H1 (cell line): Measurements from ENCODE around the gene MYO1A. TPM values are rescaled to one million over a fixed set of nuclear protein-coding genes. Genes with fewer than 3 reads are reported as not detected.

Experiments used
- CTCF ChIA-PET: fragments of 300-600 bp; sonication (Branson Sonifier 250); formaldehyde crosslinking; loops from one replicate; lab custom pipeline; 2021; ENCODE audit not compliant: partially characterized antibody; lab: Charles Lee
- POLR2A ChIA-PET: fragments of 300-600 bp; sonication (Branson Sonifier 250); formaldehyde crosslinking; loops from one replicate; lab custom pipeline; 2021; ENCODE audit warnings: inconsistent platforms; ENCODE audit not compliant: partially characterized antibody; lab: Charles Lee
- DNase-seq, 2 experiments: peaks; one replicate each; pipeline versions ENCODE4 v3.0.0 to v3.0.0-alpha.2; 2010 to 2022; ENCODE audit warnings: low spot score in 2 of 2, low read depth in 1 of 2, mixed read lengths in 1 of 2
- FAIRE-seq: peaks from 2 replicates; lab custom pipeline; 2011; peaks lifted over from hg19 to GRCh38; lab: Jason Lieb, UNC
- H2AFZ ChIP-seq: 2 replicates; pipeline ENCODE4 v1.8.1; 2012; ENCODE audit warnings: low read length, inconsistent platforms
- H2AK5ac ChIP-seq: 2 replicates; pipeline ENCODE4 v1.6.1; 2013; ENCODE audit warnings: low read depth, low read length
- H2BK120ac ChIP-seq: replicated peaks from 2 replicates; pipeline ENCODE3; 2013; ENCODE audit warnings: low read depth, low read length, inconsistent platforms
- H2BK12ac ChIP-seq: 2 replicates; pipeline ENCODE4 v1.6.1; 2013; ENCODE audit warnings: low read depth, low read length
- H2BK15ac ChIP-seq: 2 replicates; pipeline ENCODE4 v1.6.1; 2013; ENCODE audit warnings: low read length
- H2BK20ac ChIP-seq: 2 replicates; pipeline ENCODE4 v1.6.1; 2013; ENCODE audit warnings: low read length
- H2BK5ac ChIP-seq: 2 replicates; pipeline ENCODE4 v1.6.1; 2013; ENCODE audit warnings: low read depth, low read length
- H3K14ac ChIP-seq: 2 replicates; pipeline ENCODE4 v1.6.1; 2013; ENCODE audit warnings: inconsistent platforms; ENCODE audit not compliant: insufficient read length
- H3K18ac ChIP-seq: 2 replicates; pipeline ENCODE4 v1.6.1; 2013; ENCODE audit warnings: low read length; ENCODE audit errors: extremely low read depth
- H3K23ac ChIP-seq: 2 replicates; pipeline ENCODE4 v1.6.1; 2013; ENCODE audit warnings: inconsistent platforms; ENCODE audit not compliant: insufficient read length
- H3K23me2 ChIP-seq: 2 replicates; pipeline ENCODE4 v1.6.1; 2013; ENCODE audit warnings: low read depth, low read length
- H3K27ac ChIP-seq: 2 replicates; pipeline ENCODE4 v1.6.1; 2011; ENCODE audit warnings: low read depth, low read length, inconsistent platforms
- H3K27me3 ChIP-seq, 4 experiments: replicated peaks in 1 of 4; 1 replicate in 1 of 4; 2 replicates in 3 of 4; pipeline versions ENCODE4 v1.6.1 to v1.8.1; 2011 to 2013; ENCODE audit warnings: low read length in 3 of 4, mild to moderate bottlenecking in 3 of 4, inconsistent platforms in 2 of 4, mixed read lengths in 2 of 4, moderate library complexity in 1 of 4; ENCODE audit not compliant: control insufficient read depth in 3 of 4, insufficient read depth in 3 of 4; ENCODE audit errors: extremely low read depth in 1 of 4
- H3K36me3 ChIP-seq, 4 experiments: 2 replicates each; pipeline versions ENCODE4 v1.6.1 to v1.8.1; 2011 to 2013; ENCODE audit warnings: mild to moderate bottlenecking in 4 of 4, low read length in 3 of 4, moderate library complexity in 2 of 4, control low read depth in 1 of 4, inconsistent platforms in 1 of 4; ENCODE audit not compliant: insufficient read depth in 4 of 4, control insufficient read depth in 2 of 4
- H3K4ac ChIP-seq: replicated peaks from 2 replicates; pipeline ENCODE3; 2013; ENCODE audit warnings: low read length, low read depth, mixed read lengths, inconsistent platforms; ENCODE audit not compliant: insufficient read length
- H3K4me1 ChIP-seq, 4 experiments: replicated peaks in 1 of 4; 1 replicate in 1 of 4; 2 replicates in 3 of 4; pipeline versions ENCODE4 v1.6.1 to v1.8.1; 2011 to 2013; ENCODE audit warnings: low read length in 3 of 4, inconsistent platforms in 2 of 4, mixed read lengths in 1 of 4; ENCODE audit not compliant: insufficient read depth in 4 of 4, control insufficient read depth in 3 of 4
- H3K4me2 ChIP-seq, 2 experiments: 2 replicates each; pipeline versions ENCODE4 v1.6.1 to v1.8.1; 2011 to 2013; ENCODE audit warnings: low read depth in 2 of 2, low read length in 2 of 2, control low read depth in 1 of 2, inconsistent platforms in 1 of 2, mild to moderate bottlenecking in 1 of 2; ENCODE audit not compliant: insufficient read depth in 1 of 2
- H3K4me3 ChIP-seq, 4 experiments: fragments of 200-600, 300-600 bp in 1 of 4; sonication (generic), shearing (Covaris generic), sonication (Bioruptor Twin) in 1 of 4; 2 replicates each; pipeline versions ENCODE4 v1.5.1 to v1.8.1; 2011 to 2016; ENCODE audit warnings: low read length in 4 of 4, low read depth in 3 of 4, control low read depth in 2 of 4, inconsistent platforms in 2 of 4, mild to moderate bottlenecking in 2 of 4, mixed read lengths in 1 of 4, moderate library complexity in 1 of 4; ENCODE audit not compliant: insufficient read depth in 2 of 4; ENCODE audit errors: extremely low read depth in 1 of 4
- H3K56ac ChIP-seq: replicated peaks from 2 replicates; pipeline ENCODE3; 2013; ENCODE audit warnings: low read depth, mild to moderate bottlenecking, mixed read lengths, low read length, inconsistent platforms; ENCODE audit not compliant: insufficient read length
- H3K79me1 ChIP-seq: 2 replicates; pipeline ENCODE4 v1.6.1; 2013; ENCODE audit warnings: low read depth, low read length, control low read depth
- H3K79me2 ChIP-seq, 2 experiments: 2 replicates each; pipeline versions ENCODE4 v1.6.1 to v1.8.1; 2012 to 2013; ENCODE audit warnings: low read length in 2 of 2, mild to moderate bottlenecking in 2 of 2, inconsistent platforms in 1 of 2; ENCODE audit not compliant: insufficient read depth in 2 of 2, control insufficient read depth in 1 of 2
- H3K9ac ChIP-seq, 4 experiments: replicated peaks in 1 of 4; 1 replicate in 1 of 4; 2 replicates in 3 of 4; pipeline versions ENCODE4 v1.6.1 to v1.8.1; 2011 to 2013; ENCODE audit warnings: low read depth in 3 of 4, low read length in 3 of 4, control low read depth in 2 of 4, mild to moderate bottlenecking in 2 of 4, moderate library complexity in 2 of 4, inconsistent platforms in 1 of 4; ENCODE audit errors: extremely low read depth in 1 of 4
- H3K9me3 ChIP-seq, 2 experiments: 2 replicates each; pipeline versions ENCODE4 v1.6.1 to v1.8.1; 2012 to 2013; ENCODE audit warnings: mild to moderate bottlenecking in 2 of 2, moderate library complexity in 2 of 2, control low read depth in 1 of 2, inconsistent platforms in 1 of 2, low read depth in 1 of 2, low read length in 1 of 2, mixed read lengths in 1 of 2; ENCODE audit not compliant: insufficient read depth in 2 of 2
- H4K20me1 ChIP-seq, 2 experiments: replicated peaks in 1 of 2; 2 replicates each; pipeline versions ENCODE3 to v1.8.1; 2011 to 2013; ENCODE audit warnings: inconsistent platforms in 2 of 2, low read length in 2 of 2, mild to moderate bottlenecking in 1 of 2; ENCODE audit not compliant: insufficient read depth in 2 of 2, control insufficient read depth in 1 of 2
- H4K5ac ChIP-seq: 2 replicates; pipeline ENCODE4 v1.6.1; 2013; ENCODE audit warnings: low read length, low read depth, mixed read lengths, inconsistent platforms; ENCODE audit not compliant: insufficient read length
- H4K8ac ChIP-seq: 2 replicates; pipeline ENCODE4 v1.8.0; 2013; ENCODE audit warnings: mild to moderate bottlenecking, moderate library complexity, low read length, inconsistent platforms; ENCODE audit not compliant: insufficient read depth; ENCODE audit errors: extremely low read depth
- H4K91ac ChIP-seq: replicated peaks from 2 replicates; pipeline ENCODE3; 2013; ENCODE audit warnings: low read length, mixed read lengths, inconsistent platforms; ENCODE audit not compliant: insufficient read length
- CTCF ChIP-seq, 3 experiments: IDR thresholded peaks; 1 replicate in 2 of 3; 2 replicates in 1 of 3; pipeline versions ENCODE4 v1.5.1 to v1.6.1; 2011; ENCODE audit warnings: low read length in 3 of 3, mild to moderate bottlenecking in 3 of 3, inconsistent platforms in 2 of 3, low read depth in 1 of 3, moderate library complexity in 1 of 3; ENCODE audit not compliant: insufficient read depth in 1 of 3; ENCODE audit errors: control extremely low read depth in 1 of 3
- JUN ChIP-seq: IDR thresholded peaks from 2 replicates; pipeline ENCODE4 v1.6.1; 2011; ENCODE audit warnings: low read depth, mild to moderate bottlenecking, improper control_type of control experiment, low read length
- KDM4A ChIP-seq: IDR thresholded peaks from one replicate; pipeline ENCODE4 v1.7.1; 2012; ENCODE audit warnings: low read depth, mild to moderate bottlenecking, moderate library complexity, low read length, inconsistent platforms; ENCODE audit not compliant: severe bottlenecking
- RAD21 ChIP-seq, 2 experiments: IDR thresholded peaks in 1 of 2; conservative IDR thresholded peaks in 1 of 2; 2 replicates each; pipeline ENCODE4 v1.6.1; 2011; ENCODE audit warnings: low read depth in 2 of 2, low read length in 2 of 2, improper control_type of control experiment in 1 of 2, inconsistent platforms in 1 of 2, mild to moderate bottlenecking in 1 of 2, moderate library complexity in 1 of 2
- RFX5 ChIP-seq: IDR thresholded peaks from 2 replicates; pipeline ENCODE4 v1.6.1; 2011; ENCODE audit warnings: low read depth, low read length, improper control_type of control experiment, borderline replicate concordance
- RXRA ChIP-seq: IDR thresholded peaks from 2 replicates; pipeline ENCODE4 v1.6.1; 2011; ENCODE audit warnings: low read depth, mild to moderate bottlenecking, low read length, moderate library complexity; ENCODE audit not compliant: insufficient read depth
- WGBS, 2 experiments: shearing (Covaris generic) in 1 of 2; methylation state at CpG; one replicate each; pipeline versions ENCODE4 v1.1.6 to v1.1.7; 2013 to 2015; ENCODE audit warnings: low lambda C conversion rate in 2 of 2, mixed read lengths in 2 of 2, inconsistent platforms in 1 of 2, low coverage in 1 of 2, missing lambda C conversion rate in 1 of 2; ENCODE audit not compliant: insufficient replicate concordance in 2 of 2, insufficient coverage in 1 of 2, insufficient read length in 1 of 2; ENCODE audit errors: extremely low coverage in 1 of 2, missing lambda C conversion rate in 1 of 2; 5-methylcytosine and 5-hydroxymethylcytosine counted together
- polyA plus RNA-seq, 7 experiments: library from polyadenylated mRNA; depleted of rRNA in 3 of 7; stranded (reverse) in 5 of 7; unstranded in 2 of 7; fragments of >200 nt in 5 of 7; fragments of 200-250 nt in 2 of 7; gene quantifications; 1 replicate in 5 of 7; 2 replicates in 1 of 7; 4 replicates in 1 of 7; pipeline versions ENCODE4 v1.2.1 to v1.2.3, GENCODE V29; 2011 to 2013; ENCODE audit warnings: missing spikeins in 2 of 7, mixed read lengths in 2 of 7
- total RNA-seq: library from RNA; stranded (reverse); fragmentation: NEBNext Ultra II Directional; extraction: Animal tissue kit (Norgen Biotek cat#: 25700); gene quantifications from 2 replicates; pipeline ENCODE4 v1.2.1, GENCODE V29; 2021

MYO1A gene
- total and polyA plus RNA-seq, 2 of the 8 experiments (the other 6 are each of a cell fraction or from before 2014, with no cell fraction given), result 0.54 to 0.77 TPM

GRCh38 chr12:57031138-57031725, 18.7 kb downstream of the MYO1A start:
- FAIRE-seq, result no peak
- Histone ChIP-seq H3K4me1 (peaks cover 0 to 8% (median 3%) of the 10 kb centered on the region in 4 experiments; a peak in 5 of 7 replicates), H3K27me3 (peaks cover 0 to 3% (median 0%) of the 10 kb centered on the region in 4 experiments; a peak in 1 of 7 replicates), H2BK12ac (no peak overlapping the region), H3K79me1 (no peaks in the 10 kb centered on the region), H3K4me2 (no peak overlapping the region), H3K27ac (no peak overlapping the region), H2BK5ac (peak overlapping the region; percentile 89; the same call in 1 of the 2 replicates), H3K56ac (no peak overlapping the region), H3K9ac (no peak overlapping the region), H3K14ac (no peak overlapping the region), H4K8ac (no peak overlapping the region), H3K23me2 (no peaks in the 10 kb centered on the region; the same call in 1 of the 2 replicates), H2AK5ac (no peak overlapping the region), H3K18ac (no peak overlapping the region), H3K9me3 (no peaks in the 10 kb centered on the region), H3K79me2 (no peaks in the 10 kb centered on the region), H3K36me3 (no peaks in the 10 kb centered on the region), H4K20me1 (no peaks in the 10 kb centered on the region), H2BK120ac (no peak overlapping the region), H3K23ac (no peak overlapping the region), H4K91ac (peak overlapping the region; percentile 29), H3K4ac (no peak overlapping the region), H3K4me3 (no peak overlapping the region), H2BK20ac (no peak overlapping the region), H4K5ac (no peak overlapping the region), H2AFZ (peak overlapping the region; percentile 89), H2BK15ac (no peak overlapping the region)
- CTCF ChIA-PET, result interaction anchor here (0.5 to 6.5 kb wide), 21 partner anchors 9 to 474 kb away, joined by 3 to 51 read pairs (median 7); partner anchors contain the start of genes MYO1A, STAT6, TAC3 and ZBTB39
- TF ChIP-seq JUN, result no peak
- no peak for TF ChIP-seq RXRA
- TF ChIP-seq KDM4A, result no peak
- no peak for TF ChIP-seq RFX5
- peak in 2 of 3 experiments; percentile 12 to 46; a peak in 3 of 4 replicates for TF ChIP-seq CTCF (IDR thresholded peaks at IDR 0.05; ENCODE audit: control extremely low read depth in 1 of 3, insufficient read depth in 1 of 3, low read depth in 1 of 3, low read length in 3 of 3)
- TF ChIP-seq RAD21 (IDR thresholded peaks at IDR 0.05 in 1 of 2, conservative IDR thresholded peaks at IDR 0.05 in 1 of 2; ENCODE audit: low read depth in 2 of 2, low read length in 2 of 2), result peak; percentile 42 to 58
- no peak for DNase-seq
- 82% methylated on average over 2 of the region's 2 CpGs; no CpG with 5 or more reads in 1 of the 2 experiments for WGBS, 2 experiments
- POLR2A ChIA-PET, result interaction anchor here (0.7 to 2.2 kb wide), 6 partner anchors 12 to 97 kb away, joined by 3 to 7 read pairs (median 5); partner anchors contain the start of genes LRP1 and TAC3
